AG20443 (cell line): ENCODE results near the gene GPR26.
A peak's percentile ranks its signal among the peaks of the same experiment; 100 is the strongest.

Source experiments
- DNase-seq: peaks from one replicate; pipeline ENCODE4 v3.0.0; 2012; ENCODE audit warnings: low spot score, mixed read lengths

Gene GPR26

DNA sequence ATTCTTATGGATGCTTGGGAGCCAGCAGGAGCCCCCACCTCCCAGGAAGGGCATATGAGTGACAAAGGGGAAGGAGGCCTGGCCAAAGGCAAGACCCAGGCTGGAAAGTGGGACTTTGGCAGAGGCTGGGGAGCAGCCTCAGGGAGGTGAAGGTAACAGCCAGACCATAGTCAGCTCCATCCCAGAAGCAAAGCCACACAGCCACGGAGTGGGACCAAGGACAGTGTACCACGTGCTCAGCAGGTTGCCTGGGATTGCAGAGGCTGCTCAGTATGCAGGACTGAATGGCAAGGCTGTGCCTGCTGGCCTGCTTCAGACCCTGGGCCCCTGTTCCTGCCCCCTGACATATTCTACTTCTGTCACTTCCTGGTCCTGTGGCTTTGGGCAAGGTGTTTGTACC, 17.6 kb upstream of the GPR26 start:
- DNase-seq, result no peak

DNA sequence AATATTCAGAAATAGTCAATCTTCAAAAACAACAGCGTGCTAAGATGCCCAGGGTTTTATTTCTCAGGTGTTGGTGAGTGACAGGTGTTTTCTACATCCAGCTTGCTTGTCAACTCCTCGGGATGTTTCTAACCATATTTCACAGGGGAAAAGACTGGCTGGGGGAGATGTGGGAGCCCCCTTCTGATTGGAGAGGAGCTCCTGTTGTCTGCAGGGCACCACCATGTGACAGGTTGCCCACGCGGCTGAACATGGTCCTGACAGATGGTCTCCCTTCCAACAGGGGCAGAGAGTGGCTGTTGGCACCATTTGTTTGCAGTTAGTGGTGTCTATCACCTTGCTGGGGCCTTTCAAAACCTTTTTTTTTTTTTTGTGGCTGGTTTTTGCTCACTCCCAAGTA, 16.5 kb upstream of the GPR26 start:
- no peak for DNase-seq

DNA sequence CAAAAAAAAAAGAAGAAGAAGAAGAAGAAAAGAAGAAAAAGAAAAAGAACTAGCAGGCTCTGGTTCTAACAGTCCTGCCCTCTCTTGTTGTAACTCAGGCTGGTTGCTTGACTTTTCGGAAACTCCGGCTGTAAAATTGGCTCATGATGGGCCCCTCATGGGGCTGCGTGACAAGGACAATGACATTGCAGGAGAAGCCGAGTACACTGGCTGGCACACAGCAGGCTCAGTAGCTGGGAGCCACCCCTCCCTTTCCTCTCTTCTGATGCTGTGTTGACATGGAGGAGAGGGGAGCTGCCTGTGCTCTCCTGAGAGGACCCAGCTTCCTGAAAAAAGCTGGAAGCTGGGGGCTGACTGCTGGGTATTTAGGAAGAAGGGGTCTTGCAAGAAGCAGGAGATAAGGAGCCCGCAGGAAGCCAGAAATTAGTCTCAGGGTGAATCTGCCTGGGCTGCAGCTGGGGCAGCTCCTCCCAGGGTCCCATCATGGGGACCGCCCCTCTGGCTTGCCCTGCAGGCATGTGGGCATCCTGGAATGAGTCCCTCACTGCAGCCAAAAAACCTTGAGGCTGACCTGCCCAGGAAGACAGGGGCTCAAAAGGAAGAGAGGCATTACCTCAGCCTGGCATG, 14.6 kb upstream of the GPR26 start:
- no peak for DNase-seq

DNA sequence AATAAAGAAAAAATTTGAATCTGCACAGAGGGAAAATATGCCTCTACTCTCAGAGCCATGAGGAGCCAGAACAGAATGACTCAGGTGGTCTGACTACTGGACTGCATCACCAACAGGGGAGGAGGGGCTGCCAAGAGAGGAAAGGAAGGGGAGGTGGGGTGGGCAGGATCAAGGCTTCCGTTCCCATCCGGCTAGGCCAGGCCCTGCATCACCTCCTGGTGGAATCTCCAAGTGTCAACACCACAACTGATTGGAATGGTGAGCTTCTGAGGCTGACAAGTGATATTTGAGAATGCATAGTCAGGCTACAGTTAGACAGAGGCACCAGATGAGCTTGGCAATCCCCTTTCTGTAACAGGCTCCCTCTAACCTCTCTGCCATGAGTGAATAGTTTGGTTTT, 10.4 kb upstream of the GPR26 start:
- DNase-seq, result no peak

DNA sequence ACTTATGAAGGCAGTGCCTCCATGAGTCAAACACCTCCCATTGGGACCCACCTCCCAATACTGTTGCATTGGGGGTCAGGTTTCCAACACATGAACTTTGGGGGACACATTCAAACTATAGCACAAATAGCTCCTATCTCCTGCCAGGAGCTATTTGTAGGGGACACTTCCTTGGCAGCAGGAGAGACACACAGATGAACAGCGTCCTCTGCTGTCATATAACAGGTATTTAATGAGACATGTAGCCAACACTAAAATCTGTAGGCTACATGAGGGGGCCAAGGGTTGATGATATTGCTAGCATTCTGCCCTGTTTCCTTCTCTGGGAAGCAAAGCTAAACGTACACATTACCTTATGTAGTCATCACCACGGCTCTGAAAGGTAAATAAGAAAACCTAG, 2.6 kb upstream of the GPR26 start:
- DNase-seq, result no peak

DNA sequence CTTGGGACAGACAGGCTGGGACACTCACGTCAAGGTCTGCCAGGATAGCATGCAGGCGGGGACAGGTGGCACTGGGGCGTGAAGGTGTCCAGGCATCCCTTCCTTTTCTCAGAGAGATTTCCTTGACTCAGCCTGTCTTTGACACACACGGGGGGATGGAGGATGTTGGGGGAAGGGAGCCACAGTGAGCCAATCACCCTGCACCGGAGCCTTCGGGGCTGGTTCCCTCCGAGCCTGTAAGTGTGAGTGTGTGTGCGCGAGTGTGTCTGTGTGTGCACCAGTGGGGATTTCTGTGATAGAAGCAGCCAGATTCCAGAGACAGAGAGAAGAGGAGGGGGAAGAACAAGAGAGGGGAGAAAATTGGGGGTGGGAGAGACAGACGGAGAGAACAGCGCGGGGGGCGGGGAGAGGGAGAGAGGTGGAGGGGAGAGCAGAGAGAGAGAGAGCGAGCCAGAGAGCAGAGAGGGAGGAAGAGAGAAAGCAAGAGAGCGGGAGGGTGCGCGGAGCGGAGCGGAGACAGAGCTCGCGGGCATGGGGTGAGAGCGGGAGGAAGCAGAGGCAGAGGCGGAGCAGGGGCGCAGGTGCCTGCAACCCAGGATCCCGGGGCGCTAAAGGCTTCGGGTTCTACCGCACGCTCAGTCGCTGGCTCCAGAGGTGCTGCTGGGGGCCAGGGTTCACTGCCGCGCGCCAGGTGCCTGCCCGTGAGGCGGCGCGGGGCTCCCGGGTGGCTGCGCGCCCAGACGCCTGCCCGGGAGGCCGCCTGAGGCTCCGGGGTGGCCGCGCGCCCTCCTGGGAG, 466 bp upstream of the GPR26 start:
- no peak for DNase-seq

DNA sequence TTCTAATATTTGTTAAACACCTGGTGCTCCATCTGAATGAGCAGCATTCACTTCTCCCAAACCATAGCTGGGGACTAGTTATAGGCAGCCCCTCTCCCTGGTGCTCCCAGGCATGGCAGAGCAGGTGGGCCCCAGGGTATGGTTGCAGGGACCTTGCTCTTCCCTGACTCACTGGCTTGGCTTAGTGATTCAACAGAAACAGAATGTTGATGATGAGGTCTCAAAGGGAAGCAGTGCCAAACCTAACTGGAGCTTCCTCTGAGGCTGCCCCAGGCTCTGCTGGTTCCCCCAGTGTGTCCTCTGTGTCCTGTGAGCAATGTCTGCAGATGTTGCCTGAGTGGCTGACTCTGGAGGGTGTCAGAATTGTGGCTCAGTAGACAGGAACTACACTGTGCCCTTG, 3.7 kb downstream of the GPR26 start:
- peak; percentile 69 for DNase-seq

DNA sequence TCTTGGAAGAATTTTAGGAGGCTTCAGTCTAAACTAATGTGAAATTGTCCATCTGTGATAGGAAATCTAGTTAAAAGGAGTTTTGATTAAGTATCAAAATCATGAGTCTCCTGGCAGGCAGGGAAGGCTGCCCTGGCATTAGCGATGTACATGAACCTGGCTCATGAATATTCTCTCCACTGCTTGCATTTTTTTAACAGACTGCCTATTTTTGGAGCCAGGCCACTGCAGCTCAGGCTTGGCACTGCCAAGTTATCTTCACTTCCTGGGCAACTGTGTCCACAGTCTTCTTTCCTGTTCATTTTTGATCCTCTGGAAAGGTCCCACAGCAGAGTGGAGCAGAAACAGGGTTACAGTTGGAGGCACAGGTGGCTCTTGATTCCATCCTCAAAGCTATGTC, 7.0 kb downstream of the GPR26 start:
- DNase-seq, result no peak

DNA sequence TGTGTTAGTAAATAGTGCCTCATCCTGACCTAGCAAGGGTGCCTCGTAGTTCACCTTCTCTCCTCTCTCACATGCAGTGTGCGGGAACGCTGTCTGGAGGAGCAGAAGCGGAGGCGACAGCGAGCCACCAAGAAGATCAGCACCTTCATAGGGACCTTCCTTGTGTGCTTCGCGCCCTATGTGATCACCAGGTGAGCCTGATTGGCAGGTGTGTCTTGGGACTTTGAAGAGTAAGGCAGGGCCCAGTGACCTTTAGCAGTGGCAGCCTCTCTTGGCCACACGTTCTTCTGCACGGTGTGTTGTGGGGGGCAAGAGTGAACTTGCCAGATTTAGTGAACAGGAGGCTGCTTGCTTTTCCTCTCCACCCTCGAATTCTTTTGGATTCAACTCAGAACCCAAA, 8.6 kb downstream of the GPR26 start:
- no peak for DNase-seq

DNA sequence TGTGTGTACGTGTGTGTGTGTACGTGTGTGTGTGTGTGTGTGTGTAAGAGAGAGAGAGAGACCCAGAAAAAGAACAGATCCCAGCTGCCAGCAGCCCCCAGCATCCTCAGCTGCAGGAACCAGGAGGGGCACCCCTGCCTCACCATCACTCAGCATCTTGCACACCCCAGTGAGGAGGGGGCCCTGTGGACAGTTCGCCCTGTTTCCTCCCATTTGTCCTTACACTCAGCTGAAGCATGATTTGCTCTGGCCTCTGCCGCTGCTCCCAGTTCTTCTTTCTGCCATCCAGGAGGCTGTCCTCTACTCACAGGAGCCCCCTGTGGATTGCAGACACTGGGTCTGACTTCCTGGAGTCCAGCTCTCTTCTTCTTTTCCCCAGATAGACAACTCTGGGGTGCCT, 9.7 kb downstream of the GPR26 start:
- DNase-seq, result no peak

DNA sequence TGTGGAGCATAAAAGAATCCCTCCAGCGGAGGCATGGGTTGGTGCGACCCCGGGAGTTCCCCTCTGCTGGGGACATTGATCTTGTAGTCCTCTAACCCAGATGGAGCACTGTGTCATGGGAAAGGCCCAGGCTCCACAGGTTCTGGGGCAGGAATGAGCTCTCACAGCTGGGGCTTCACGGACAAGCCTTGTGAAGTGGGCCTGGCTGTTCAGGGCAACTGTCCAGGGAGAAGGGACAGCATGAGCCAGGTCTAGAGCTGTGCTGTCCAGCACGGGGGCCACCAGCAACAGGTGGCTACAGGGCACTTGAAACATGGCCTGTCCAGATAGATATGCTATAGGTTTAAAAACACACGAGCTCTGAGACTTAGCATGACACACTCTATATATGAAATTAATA, 11.4 kb downstream of the GPR26 start:
- no peak for DNase-seq

DNA sequence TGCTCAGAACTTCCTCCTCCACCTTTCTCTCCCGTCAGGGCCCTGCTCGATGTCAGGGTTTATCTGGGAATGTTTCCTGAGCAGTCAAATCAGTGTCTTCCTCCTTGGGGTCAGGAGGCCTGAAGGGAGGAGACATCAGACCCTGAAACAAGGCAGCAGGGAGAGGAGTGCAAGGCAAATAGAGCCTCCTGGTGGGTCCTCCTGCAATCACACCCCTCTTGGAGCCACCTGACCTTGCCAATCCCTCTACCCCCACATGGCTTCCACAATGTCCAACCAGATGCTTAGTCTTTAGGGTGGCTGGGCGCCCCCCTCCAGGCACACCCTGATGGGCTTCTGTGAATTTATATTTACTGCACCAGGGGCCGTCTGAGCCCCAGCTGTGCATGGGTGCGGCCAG, 12.2 kb downstream of the GPR26 start:
- DNase-seq, result no peak

DNA sequence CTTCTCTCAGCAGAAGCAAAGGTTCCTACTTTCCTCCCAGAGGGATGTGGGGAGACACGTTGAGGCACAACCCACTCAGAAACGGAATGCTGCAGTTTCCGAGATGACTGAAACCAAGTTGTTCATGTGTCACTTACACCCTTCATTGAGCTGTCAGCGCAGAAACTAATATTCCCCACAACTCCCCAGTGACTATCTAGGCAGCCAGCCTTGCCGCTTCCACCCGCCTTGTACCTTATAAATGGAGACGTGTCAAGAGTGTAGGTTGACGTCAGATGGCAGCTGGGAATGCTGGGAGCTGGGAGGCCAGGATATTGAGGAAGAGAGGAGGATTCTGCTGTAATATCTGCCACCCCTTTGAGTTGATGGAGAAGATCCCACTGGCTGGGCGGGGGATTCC, 15.1 kb downstream of the GPR26 start:
- DNase-seq, result no peak

DNA sequence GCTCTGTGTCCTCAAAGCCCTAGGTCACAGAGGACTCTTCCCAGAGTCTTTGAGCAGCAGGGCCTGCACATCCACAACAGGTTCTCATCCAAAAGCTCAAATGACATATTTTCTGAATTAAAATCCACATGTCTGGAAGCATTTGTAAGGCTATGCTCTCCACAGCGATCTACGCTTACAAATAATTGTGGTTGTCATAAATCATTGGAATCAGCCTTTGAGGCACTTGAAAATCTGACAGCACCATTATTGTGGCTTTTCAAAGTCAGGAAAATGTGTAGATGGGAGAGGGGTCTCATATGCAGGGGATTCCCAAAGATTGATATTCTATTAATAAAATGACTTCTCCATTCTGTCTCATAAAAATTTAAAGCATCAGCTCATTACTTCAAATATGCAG, 16.3 kb downstream of the GPR26 start:
- no peak for DNase-seq

DNA sequence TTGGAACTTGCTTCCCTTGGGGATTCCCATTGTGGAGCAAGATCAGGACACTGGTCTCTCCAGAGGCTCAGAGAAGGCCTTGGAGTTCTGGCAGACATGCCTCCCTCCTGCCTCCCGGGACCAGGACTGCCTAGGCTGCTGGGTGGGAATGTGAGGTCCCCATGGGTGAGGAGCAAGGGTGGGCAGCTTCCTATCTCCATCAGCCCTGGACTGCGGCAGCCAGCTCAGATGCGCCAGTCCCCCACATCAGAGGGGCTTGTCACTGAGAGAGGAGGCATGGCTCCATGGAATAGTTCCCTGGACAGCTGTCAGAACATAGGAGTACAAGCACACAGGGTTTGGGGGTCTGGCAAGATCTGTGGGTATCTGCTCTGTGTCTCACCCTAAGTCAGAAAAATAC, 17.3 kb downstream of the GPR26 start:
- no peak for DNase-seq

DNA sequence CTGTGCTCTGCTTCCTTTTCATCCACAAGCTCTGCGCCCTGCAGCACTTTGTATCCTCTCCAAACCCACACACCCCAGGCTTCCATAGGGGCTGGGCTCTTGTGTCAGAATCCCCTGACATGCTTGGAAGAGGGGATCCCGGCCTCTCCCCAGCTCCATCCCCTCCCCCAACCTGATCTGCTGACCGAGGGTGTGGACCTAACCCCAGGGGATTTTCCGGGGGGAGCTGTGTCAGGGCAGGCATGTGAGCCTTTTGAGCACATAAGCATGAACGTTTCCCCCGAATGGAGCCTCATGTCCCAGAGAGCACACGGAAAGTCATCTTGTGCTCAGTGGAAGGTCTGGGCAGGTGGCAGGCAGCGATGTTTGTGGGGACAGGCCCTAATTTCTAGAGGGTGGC, 17.7 kb downstream of the GPR26 start:
- DNase-seq, result no peak

DNA sequence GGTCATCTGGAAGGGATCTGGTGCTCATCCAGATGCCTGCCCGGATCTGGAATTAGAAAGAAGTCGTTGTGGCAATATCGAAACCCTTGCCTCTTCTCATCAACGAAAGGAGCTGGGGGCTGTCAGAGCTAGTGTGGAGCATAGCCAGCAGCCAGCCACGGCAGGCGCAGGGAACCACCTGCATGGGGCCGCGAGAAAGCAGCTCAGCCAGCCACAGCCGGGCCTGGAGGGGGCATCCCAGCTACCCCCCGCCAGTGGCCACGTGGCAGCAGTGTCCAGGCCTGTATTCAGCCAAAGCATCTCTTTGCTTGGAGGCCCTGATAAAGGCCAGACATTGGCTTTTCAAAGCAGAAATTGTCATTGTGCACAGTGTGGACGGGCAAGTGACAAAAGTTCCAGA, 19.1 kb downstream of the GPR26 start:
- DNase-seq, result no peak

DNA sequence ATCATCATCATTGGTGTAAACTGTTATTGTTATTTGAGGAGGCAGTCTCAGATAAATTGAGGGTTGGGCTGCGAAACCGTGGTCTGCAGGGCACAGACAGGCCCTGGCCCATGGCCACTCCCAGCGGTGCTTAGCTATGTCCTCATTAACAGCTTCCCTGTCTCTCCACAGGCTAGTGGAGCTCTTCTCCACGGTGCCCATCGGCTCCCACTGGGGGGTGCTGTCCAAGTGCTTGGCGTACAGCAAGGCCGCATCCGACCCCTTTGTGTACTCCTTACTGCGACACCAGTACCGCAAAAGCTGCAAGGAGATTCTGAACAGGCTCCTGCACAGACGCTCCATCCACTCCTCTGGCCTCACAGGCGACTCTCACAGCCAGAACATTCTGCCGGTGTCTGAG, 21.6 kb downstream of the GPR26 start:
- DNase-seq, result no peak

DNA sequence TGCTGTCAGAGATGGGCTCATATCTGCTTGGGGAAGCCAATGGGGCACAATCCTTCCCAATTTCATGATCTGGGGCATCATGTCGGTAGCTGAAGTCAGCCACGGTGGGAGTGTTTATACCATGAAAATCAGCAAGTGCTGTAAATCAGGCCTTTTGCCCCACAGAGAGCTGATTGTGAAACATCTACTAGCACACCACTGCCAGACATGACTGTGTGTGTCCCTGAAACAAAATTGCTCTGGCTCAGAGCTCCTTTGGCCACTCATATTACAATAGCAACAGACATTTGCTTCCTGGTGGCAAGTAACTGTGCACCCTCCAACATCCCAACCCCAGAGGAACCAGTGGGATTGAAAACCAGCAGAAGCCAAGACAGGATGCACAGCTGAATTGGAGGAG, 23.7 kb downstream of the GPR26 start:
- no peak for DNase-seq

DNA sequence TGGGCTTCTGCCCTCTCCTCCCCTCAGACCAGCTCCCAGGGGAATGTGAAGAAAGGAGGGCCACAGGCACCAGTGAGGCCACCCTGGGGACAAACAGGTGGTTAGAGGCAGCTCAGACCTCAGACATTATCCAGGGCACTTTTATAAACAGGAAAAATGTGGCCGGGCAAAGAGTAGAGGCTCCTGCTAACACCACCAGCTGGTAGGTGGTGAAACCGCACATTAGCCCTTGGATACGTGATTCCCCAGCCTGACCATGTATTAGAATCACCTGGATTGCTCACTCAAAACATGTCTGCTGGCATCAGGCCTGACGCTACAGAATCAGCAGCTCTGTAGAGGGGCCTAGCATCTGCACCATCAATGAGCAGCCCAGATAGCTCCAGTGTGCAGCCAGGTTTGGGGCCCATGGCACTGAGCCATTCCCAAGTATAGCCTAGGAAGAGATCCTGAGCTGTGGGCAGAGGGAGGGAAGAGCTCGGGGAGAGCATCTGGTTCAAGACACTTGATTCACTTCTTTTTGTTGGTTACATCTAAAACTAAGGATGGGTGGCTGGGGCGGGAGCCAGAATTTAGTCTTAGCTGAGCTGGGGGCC, 37.1 kb downstream of the GPR26 start:
- DNase-seq, result no peak

DNA sequence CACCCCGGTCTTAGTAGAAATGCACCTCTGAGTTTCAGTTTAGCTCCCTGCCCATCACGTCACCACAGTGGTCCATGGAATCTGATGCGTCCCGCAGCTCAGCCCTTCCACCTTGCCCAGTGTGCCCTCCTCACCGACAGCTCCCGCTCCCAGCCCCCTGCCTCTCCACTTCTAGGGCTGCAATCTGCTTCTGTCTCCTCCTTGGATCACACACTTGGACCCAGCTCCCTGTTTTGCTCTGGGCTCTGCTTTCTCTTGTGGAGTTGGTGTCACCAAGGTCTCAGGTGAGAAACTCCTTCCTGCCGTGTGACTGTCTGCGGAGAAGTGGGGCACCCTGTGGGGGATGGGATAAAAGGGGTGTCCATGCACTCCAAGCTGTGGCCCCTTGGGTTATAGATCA, 37.9 kb downstream of the GPR26 start:
- no peak for DNase-seq

DNA sequence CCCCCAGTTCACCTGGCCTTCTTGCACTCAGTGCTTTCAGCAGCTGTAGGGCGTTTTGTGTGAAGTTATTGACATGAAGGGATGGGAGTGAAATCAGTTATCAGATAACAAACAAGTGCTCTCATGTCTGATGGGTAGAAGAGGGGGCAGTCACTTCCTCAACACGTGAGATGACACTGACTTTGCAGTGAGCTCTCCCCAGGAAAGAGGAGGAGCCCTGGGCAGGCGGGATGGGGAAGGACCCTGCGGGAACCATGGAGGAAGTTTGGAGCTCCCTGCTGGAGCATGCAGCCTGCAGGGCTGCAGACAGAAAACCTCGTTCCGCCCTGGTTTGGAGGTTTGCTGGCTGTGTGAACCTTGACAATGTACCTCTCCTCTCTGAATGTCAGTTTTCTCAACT, 38.7 kb downstream of the GPR26 start:
- no peak for DNase-seq

DNA sequence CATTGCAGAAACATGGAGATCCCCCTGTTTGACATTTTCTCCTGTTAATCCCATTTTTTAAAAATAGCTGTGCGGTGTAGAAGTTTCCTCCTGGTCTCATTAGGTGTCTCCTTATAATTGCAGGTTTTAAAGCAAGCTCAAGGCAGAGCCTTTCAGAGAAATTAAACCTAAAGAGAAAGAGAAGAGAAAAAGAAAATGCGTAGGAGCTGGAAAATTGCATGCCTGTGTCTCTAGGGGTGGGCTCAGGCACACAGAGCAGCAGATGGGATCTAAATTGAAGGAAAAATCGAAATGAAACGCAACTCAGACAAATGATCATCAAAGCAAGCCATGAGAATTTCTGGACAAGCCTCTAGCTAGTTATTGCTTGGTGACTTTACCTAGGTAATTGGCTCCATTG, 40.1 kb downstream of the GPR26 start:
- no peak for DNase-seq

DNA sequence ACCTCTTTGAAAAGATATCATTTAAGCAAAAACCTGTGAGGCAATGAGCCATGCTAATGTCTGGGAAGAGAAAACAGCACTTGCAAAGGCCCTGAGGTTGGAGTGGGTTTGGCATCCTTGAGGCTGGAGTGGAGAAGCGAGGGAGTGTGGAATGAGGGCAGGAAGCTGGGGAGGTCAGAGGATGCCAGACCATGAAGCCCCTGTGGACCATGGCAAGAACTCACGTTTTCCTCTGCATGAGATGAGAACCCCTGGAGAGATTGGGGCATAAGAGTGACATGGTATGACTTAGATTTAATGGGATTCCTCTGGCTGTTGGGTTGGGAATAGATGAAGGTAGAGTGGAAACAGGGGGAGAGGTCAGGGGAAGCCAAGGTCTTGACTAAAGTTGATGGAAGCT, 49.4 kb downstream of the GPR26 start:
- DNase-seq, result no peak
